SU-DHL-6 (cell line): ENCODE measurements around the gene PLEKHS1.

Source experiments
- EZH2phosphoT487 ChIP-seq: fragments of 200-600 bp; sonication (generic), shearing (Covaris generic); conservative IDR thresholded peaks from 2 replicates; pipeline ENCODE4 v1.6.1; 2018; ENCODE audit warnings: mild to moderate bottlenecking, antibody characterized with exemption, low read length, moderate library complexity, mixed read lengths
- TF ChIP-seq, protein P1 (sequence below): fragments of 200-600 bp; sonication (generic); IDR thresholded peaks from one replicate; pipeline ENCODE4 v1.5.1; 2017; ENCODE audit warnings: antibody characterized with exemption, mild to moderate bottlenecking, low read length, moderate library complexity; ENCODE audit not compliant: insufficient read depth, poor library complexity, severe bottlenecking

DNA sequence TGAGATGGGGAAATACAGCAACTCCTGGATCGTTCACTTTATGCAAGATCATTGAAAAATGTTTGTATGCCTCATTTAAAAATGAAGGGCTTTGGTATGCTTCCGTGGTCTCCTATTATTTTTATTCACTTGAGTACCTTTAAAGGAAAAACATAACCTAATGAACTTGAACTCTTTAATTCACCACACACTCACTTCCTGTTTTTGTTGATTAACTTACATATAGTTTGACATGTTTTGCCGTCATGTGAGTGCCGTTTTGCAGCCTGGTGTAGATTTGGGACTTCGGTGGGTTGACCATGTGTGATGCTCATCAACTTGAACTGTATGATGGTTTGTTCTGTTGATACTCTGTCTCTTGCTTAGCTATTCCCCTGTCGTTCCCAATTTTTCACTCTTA lies 42.8 kb upstream of the PLEKHS1 start:
- TF ChIP-seq, protein P1, sequence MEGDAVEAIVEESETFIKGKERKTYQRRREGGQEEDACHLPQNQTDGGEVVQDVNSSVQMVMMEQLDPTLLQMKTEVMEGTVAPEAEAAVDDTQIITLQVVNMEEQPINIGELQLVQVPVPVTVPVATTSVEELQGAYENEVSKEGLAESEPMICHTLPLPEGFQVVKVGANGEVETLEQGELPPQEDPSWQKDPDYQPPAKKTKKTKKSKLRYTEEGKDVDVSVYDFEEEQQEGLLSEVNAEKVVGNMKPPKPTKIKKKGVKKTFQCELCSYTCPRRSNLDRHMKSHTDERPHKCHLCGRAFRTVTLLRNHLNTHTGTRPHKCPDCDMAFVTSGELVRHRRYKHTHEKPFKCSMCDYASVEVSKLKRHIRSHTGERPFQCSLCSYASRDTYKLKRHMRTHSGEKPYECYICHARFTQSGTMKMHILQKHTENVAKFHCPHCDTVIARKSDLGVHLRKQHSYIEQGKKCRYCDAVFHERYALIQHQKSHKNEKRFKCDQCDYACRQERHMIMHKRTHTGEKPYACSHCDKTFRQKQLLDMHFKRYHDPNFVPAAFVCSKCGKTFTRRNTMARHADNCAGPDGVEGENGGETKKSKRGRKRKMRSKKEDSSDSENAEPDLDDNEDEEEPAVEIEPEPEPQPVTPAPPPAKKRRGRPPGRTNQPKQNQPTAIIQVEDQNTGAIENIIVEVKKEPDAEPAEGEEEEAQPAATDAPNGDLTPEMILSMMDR: no peak
- TF ChIP-seq EZH2phosphoT487: no peak
